ENCODE results near the gene CHRNB1.

DNA sequence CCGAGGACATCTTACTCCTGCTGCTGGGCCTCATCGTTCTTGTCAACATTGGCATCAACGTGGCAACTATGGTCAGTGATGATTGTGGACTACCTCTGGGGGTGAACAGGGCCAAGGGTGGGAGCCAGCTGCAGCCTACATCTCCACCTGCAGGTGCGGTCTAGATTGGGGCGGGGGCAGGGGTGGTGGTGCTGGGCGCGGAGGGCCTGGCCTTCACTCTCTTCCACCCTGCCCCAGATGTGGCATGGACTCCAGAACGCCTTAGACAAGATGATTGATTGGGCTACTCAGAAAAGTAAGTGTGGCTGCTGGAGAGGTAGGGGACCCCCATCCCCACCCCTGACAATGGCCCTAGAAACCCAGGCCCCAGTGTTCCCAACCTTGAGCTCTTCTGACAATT lies 19.1 kb upstream of the CHRNB1 start:
- TF ChIP-seq CTCF (IDR thresholded peaks at IDR 0.05), result no peak
- no peak for TF ChIP-seq POLR2A (IDR thresholded peaks at IDR 0.05)

Data from lower leg skin (tissue), 3 donors.